MCF 10A (cell line): ENCODE data around the gene KCTD15. TPM values are rescaled to one million over a fixed set of nuclear protein-coding genes. Genes with fewer than 3 reads are reported as not detected.

Experiments
- BruUV-seq: library from RNA; stranded (reverse); fragments of 400-500 nt; replicated peaks from 2 replicates; lab custom pipeline; 2021; lab: Mats Ljungman, UMichigan
- CTCF ChIA-PET: fragments of 300-600 bp; sonication (Branson Sonifier 250); formaldehyde crosslinking; extraction: SDS; loops from one replicate; lab custom pipeline; 2021; ENCODE audit warnings: antibody characterized with exemption, inconsistent platforms; lab: Yijun Ruan, JAX
- POLR2A ChIA-PET: fragments of 300-600, 350-650 bp; sonication (Branson Sonifier 250); formaldehyde crosslinking; extraction: SDS; loops from one replicate; lab custom pipeline; 2020; ENCODE audit warnings: antibody characterized with exemption, inconsistent platforms; lab: Yijun Ruan, JAX
- DNase-seq: peaks from one replicate; pipeline ENCODE4 v3.0.0-alpha.2; 2018; ENCODE audit not compliant: unreplicated experiment
- H3K27ac Mint-ChIP-seq: one replicate; pipeline ENCODE4 v1.8.0; 2022; ENCODE audit warnings: mild to moderate bottlenecking, low read depth, mixed read lengths; ENCODE audit not compliant: unreplicated experiment
- H3K27me3 Mint-ChIP-seq: one replicate; pipeline ENCODE4 v1.8.0; 2022; ENCODE audit warnings: mixed read lengths; ENCODE audit not compliant: insufficient read depth, unreplicated experiment
- H3K36me3 Mint-ChIP-seq: one replicate; pipeline ENCODE4 v1.8.0; 2022; ENCODE audit warnings: mild to moderate bottlenecking, moderate library complexity, mixed read lengths; ENCODE audit not compliant: insufficient read depth, unreplicated experiment
- H3K4me1 Mint-ChIP-seq: one replicate; pipeline ENCODE4 v1.8.0; 2022; ENCODE audit warnings: mixed read lengths; ENCODE audit not compliant: insufficient read depth, unreplicated experiment
- H3K4me3 Mint-ChIP-seq: one replicate; pipeline ENCODE4 v1.8.0; 2022; ENCODE audit warnings: mild to moderate bottlenecking, moderate library complexity, mixed read lengths; ENCODE audit not compliant: unreplicated experiment
- H3K9me3 Mint-ChIP-seq: one replicate; pipeline ENCODE4 v1.8.0; 2022; ENCODE audit warnings: mixed read lengths; ENCODE audit not compliant: unreplicated experiment
- CTCF ChIP-seq: fragments of 200-600 bp; IDR thresholded peaks from one replicate; pipeline ENCODE4 v1.8.0; 2022; ENCODE audit warnings: antibody characterized with exemption, mild to moderate bottlenecking; ENCODE audit not compliant: unreplicated experiment
- intact Hi-C: fragments of 100-400 bp; cut with micrococcal nuclease; formaldehyde crosslinking; loops from 2 replicates; pipeline ENCODE4 v1.14.1; 2022
- total RNA-seq: library from RNA; stranded (reverse); gene quantifications from 2 replicates; pipeline ENCODE4 v1.2.3, GENCODE V29; 2022

KCTD15 gene
- total RNA-seq, 1 experiment from 2014 or later = 53.7 TPM

- no peak for DNase-seq
- H3K27ac Mint-ChIP-seq = no peak overlapping the region
- peaks cover 12% of the 10 kb centered on the region for H3K27me3 Mint-ChIP-seq
- no peak for TF ChIP-seq CTCF
- ChIA-PET CTCF (interaction anchor here (2.6 kb wide), 1 partner anchor 21 kb away, joined by 13 read pairs; no protein-coding TSS in a partner anchor), POLR2A (no interaction called here)
- no TSS peak for BruUV-seq
- no peaks in the 10 kb centered on the region for H3K9me3 Mint-ChIP-seq
- no peaks in the 10 kb centered on the region for H3K36me3 Mint-ChIP-seq
- no peaks in the 10 kb centered on the region for H3K4me1 Mint-ChIP-seq
- H3K4me3 Mint-ChIP-seq = no peak overlapping the region
- intact Hi-C loops = no loop called here
Observed at GRCh38 chr19:33749619-33750175, 47.0 kb upstream of the KCTD15 start.

GRCh38 chr19:33750587-33751435, 45.9 kb upstream of the KCTD15 start:
- intact Hi-C loops = no loop called here
- Mint-ChIP-seq H3K27me3 (peaks cover 11% of the 10 kb centered on the region), H3K9me3 (no peaks in the 10 kb centered on the region), H3K27ac (no peak overlapping the region), H3K4me3 (no peak overlapping the region), H3K4me1 (no peaks in the 10 kb centered on the region), H3K36me3 (no peaks in the 10 kb centered on the region)
- ChIA-PET POLR2A (no interaction called here), CTCF (interaction anchor here (1.0 kb wide), 1 partner anchor 509 kb away, joined by 3 read pairs; no protein-coding TSS in a partner anchor)
- BruUV-seq = no TSS peak
- no peak for DNase-seq
- no peak for TF ChIP-seq CTCF

GRCh38 chr19:33751436-33751770, 45.3 kb upstream of the KCTD15 start:
- POLR2A ChIA-PET = no interaction called here
- no peak overlapping the region for H3K27ac Mint-ChIP-seq
- no peak for TF ChIP-seq CTCF
- no peak for DNase-seq
- no TSS peak for BruUV-seq
- H3K36me3 Mint-ChIP-seq = no peaks in the 10 kb centered on the region
- intact Hi-C loops = no loop called here
- no peaks in the 10 kb centered on the region for H3K9me3 Mint-ChIP-seq
- CTCF ChIA-PET = interaction anchor here (0.6 to 1.0 kb wide), 2 partner anchors 509 to 619 kb away, joined by 3 read pairs; no protein-coding TSS in a partner anchor
- H3K4me1 Mint-ChIP-seq = no peaks in the 10 kb centered on the region
- H3K27me3 Mint-ChIP-seq = peaks cover 5% of the 10 kb centered on the region
- no peak overlapping the region for H3K4me3 Mint-ChIP-seq

GRCh38 chr19:33752018-33752800, 44.5 kb upstream of the KCTD15 start:
- Mint-ChIP-seq H3K9me3 (no peaks in the 10 kb centered on the region), H3K4me3 (no peak overlapping the region), H3K27me3 (no peaks in the 10 kb centered on the region), H3K36me3 (no peaks in the 10 kb centered on the region), H3K27ac (no peak overlapping the region), H3K4me1 (no peaks in the 10 kb centered on the region)
- CTCF ChIA-PET = interaction anchor here (0.6 to 1.0 kb wide), 2 partner anchors 510 to 620 kb away, joined by 3 read pairs; no protein-coding TSS in a partner anchor
- no TSS peak for BruUV-seq
- no peak for TF ChIP-seq CTCF
- intact Hi-C loops = no loop called here
- no peak for DNase-seq
- POLR2A ChIA-PET = no interaction called here
